Measurements from ENCODE around the gene AREL1. TPM values are rescaled to one million over a fixed set of nuclear protein-coding genes. Genes with fewer than 3 reads are reported as not detected.

The AREL1 gene
- total RNA-seq, 1 donor from 2014 or later: 54.6 TPM

- TF ChIP-seq CTCF (IDR thresholded peaks at IDR 0.05; ENCODE audit: insufficient read depth, low read depth, low read length) (no peak), EZH2 (IDR thresholded peaks at IDR 0.05; ENCODE audit: insufficient read depth, low read length) (no peak)
- H4K20me1 ChIP-seq (ENCODE audit: insufficient read depth, low read length): peaks cover 17% of the 10 kb centered on the region
- no peak overlapping the region for H3K9ac ChIP-seq (ENCODE audit: low read length)
- H3K27me3 Mint-ChIP-seq (ENCODE audit: low read depth, unreplicated experiment): no peaks in the 10 kb centered on the region
- H3K79me2 ChIP-seq (ENCODE audit: insufficient read depth, low read length): no peaks in the 10 kb centered on the region
- FAIRE-seq: no peak
- no peak for DNase-seq (ENCODE audit: low read depth)
- peaks cover 37% of the 10 kb centered on the region for H3K36me3 ChIP-seq (ENCODE audit: insufficient read depth, low read length)
- H3K4me3 Mint-ChIP-seq (ENCODE audit: unreplicated experiment): no peak overlapping the region
- no peak overlapping the region for H3K27ac Mint-ChIP-seq (ENCODE audit: unreplicated experiment)
- no peaks in the 10 kb centered on the region for H3K9me3 Mint-ChIP-seq (ENCODE audit: unreplicated experiment)
- H3K4me1 ChIP-seq (ENCODE audit: insufficient read depth, low read length): no peaks in the 10 kb centered on the region
- no peaks in the 10 kb centered on the region for H3K27me3 ChIP-seq (ENCODE audit: insufficient read depth, low read length)
- peaks cover 7% of the 10 kb centered on the region for H3K4me1 Mint-ChIP-seq (ENCODE audit: low read depth, unreplicated experiment)
- H3K36me3 Mint-ChIP-seq (ENCODE audit: low read depth, unreplicated experiment): peaks cover 43% of the 10 kb centered on the region
- no peaks in the 10 kb centered on the region for H3K9me3 ChIP-seq (ENCODE audit: insufficient read depth, low read depth, low read length)
- no peak overlapping the region for H3K4me3 ChIP-seq (ENCODE audit: insufficient read depth, low read depth, low read length)
- no peak overlapping the region for H3K4me2 ChIP-seq (ENCODE audit: low read length)
- no peak overlapping the region for H2AFZ ChIP-seq (ENCODE audit: low read depth, low read length)
- no peak overlapping the region for H3K27ac ChIP-seq (ENCODE audit: low read depth, low read length)
Measured at GRCh38 chr14:74684434-74684833, 28.4 kb downstream of the AREL1 start.

GRCh38 chr14:74683406-74683805 lies 29.5 kb downstream of the AREL1 start:
- FAIRE-seq: no peak
- Histone ChIP-seq H3K4me3 (ENCODE audit: insufficient read depth, low read depth, low read length) (no peak overlapping the region), H3K9ac (ENCODE audit: low read length) (no peak overlapping the region), H3K9me3 (ENCODE audit: insufficient read depth, low read depth, low read length) (no peaks in the 10 kb centered on the region), H3K36me3 (ENCODE audit: insufficient read depth, low read length) (peaks cover 37% of the 10 kb centered on the region), H3K4me1 (ENCODE audit: insufficient read depth, low read length) (no peaks in the 10 kb centered on the region), H3K27ac (ENCODE audit: low read depth, low read length) (no peak overlapping the region), H3K27me3 (ENCODE audit: insufficient read depth, low read length) (no peaks in the 10 kb centered on the region), H4K20me1 (ENCODE audit: insufficient read depth, low read length) (peaks cover 17% of the 10 kb centered on the region), H3K4me2 (ENCODE audit: low read length) (no peak overlapping the region), H3K79me2 (ENCODE audit: insufficient read depth, low read length) (no peaks in the 10 kb centered on the region), H2AFZ (ENCODE audit: low read depth, low read length) (no peak overlapping the region)
- DNase-seq (ENCODE audit: low read depth): no peak
- Mint-ChIP-seq H3K27ac (ENCODE audit: unreplicated experiment) (no peak overlapping the region), H3K36me3 (ENCODE audit: low read depth, unreplicated experiment) (peaks cover 38% of the 10 kb centered on the region), H3K27me3 (ENCODE audit: low read depth, unreplicated experiment) (no peaks in the 10 kb centered on the region), H3K4me1 (ENCODE audit: low read depth, unreplicated experiment) (peaks cover 7% of the 10 kb centered on the region), H3K9me3 (ENCODE audit: unreplicated experiment) (no peaks in the 10 kb centered on the region), H3K4me3 (ENCODE audit: unreplicated experiment) (no peak overlapping the region)
- no peak for TF ChIP-seq CTCF (IDR thresholded peaks at IDR 0.05; ENCODE audit: insufficient read depth, low read depth, low read length)
- TF ChIP-seq EZH2 (IDR thresholded peaks at IDR 0.05; ENCODE audit: insufficient read depth, low read length): no peak

GRCh38 chr14:74682169-74682952 lies 30.5 kb downstream of the AREL1 start:
- no peak overlapping the region for H2AFZ ChIP-seq (ENCODE audit: low read depth, low read length)

More at GRCh38 chr14:74682169-74682952, 30.5 kb downstream of the AREL1 start:
- Mint-ChIP-seq H3K4me1 (ENCODE audit: low read depth, unreplicated experiment) (peaks cover 7% of the 10 kb centered on the region), H3K9me3 (ENCODE audit: unreplicated experiment) (no peaks in the 10 kb centered on the region), H3K27me3 (ENCODE audit: low read depth, unreplicated experiment) (no peaks in the 10 kb centered on the region), H3K4me3 (ENCODE audit: unreplicated experiment) (no peak overlapping the region), H3K36me3 (ENCODE audit: low read depth, unreplicated experiment) (peaks cover 36% of the 10 kb centered on the region), H3K27ac (ENCODE audit: unreplicated experiment) (no peak overlapping the region)
- Histone ChIP-seq H3K4me2 (ENCODE audit: low read length) (no peak overlapping the region), H3K27me3 (ENCODE audit: insufficient read depth, low read length) (no peaks in the 10 kb centered on the region), H3K4me3 (ENCODE audit: insufficient read depth, low read depth, low read length) (no peak overlapping the region), H4K20me1 (ENCODE audit: insufficient read depth, low read length) (peaks cover 17% of the 10 kb centered on the region), H3K36me3 (ENCODE audit: insufficient read depth, low read length) (peaks cover 30% of the 10 kb centered on the region), H3K4me1 (ENCODE audit: insufficient read depth, low read length) (no peaks in the 10 kb centered on the region), H3K9ac (ENCODE audit: low read length) (no peak overlapping the region), H3K79me2 (ENCODE audit: insufficient read depth, low read length) (no peaks in the 10 kb centered on the region), H3K9me3 (ENCODE audit: insufficient read depth, low read depth, low read length) (no peaks in the 10 kb centered on the region), H3K27ac (ENCODE audit: low read depth, low read length) (no peak overlapping the region)
- no peak for FAIRE-seq
- DNase-seq (ENCODE audit: low read depth): no peak
- no peak for TF ChIP-seq EZH2 (IDR thresholded peaks at IDR 0.05; ENCODE audit: insufficient read depth, low read length)
- no peak for TF ChIP-seq CTCF (IDR thresholded peaks at IDR 0.05; ENCODE audit: insufficient read depth, low read depth, low read length)

Data from astrocyte (in vitro differentiated cells and primary cell).